ENCODE measurements around the gene PIP5KL1. TPM values are rescaled to one million over a fixed set of nuclear protein-coding genes. Genes with fewer than 3 reads are reported as not detected.

The PIP5KL1 gene
- total RNA-seq, 1 donor from 2014 or later = 3.4 TPM

GRCh38 chr9:127967151-127967809 is 36.7 kb upstream of the PIP5KL1 start:
- TF ChIP-seq CTCF (IDR thresholded peaks at IDR 0.05; ENCODE audit: unreplicated experiment) = no peak
- Mint-ChIP-seq H3K9me3 (ENCODE audit: low read depth) (no peaks in the 10 kb centered on the region), H3K4me1 (ENCODE audit: low read depth) (peaks cover 25% of the 10 kb centered on the region), H3K27me3 (no peaks in the 10 kb centered on the region), H3K36me3 (ENCODE audit: insufficient read depth) (no peaks in the 10 kb centered on the region), H3K27ac (no peak overlapping the region), H3K4me3 (ENCODE audit: low read depth) (no peak overlapping the region)
- DNase-seq (ENCODE audit: low spot score, unreplicated experiment) = no peak

- Mint-ChIP-seq H3K27me3 (no peaks in the 10 kb centered on the region), H3K4me1 (ENCODE audit: low read depth) (peaks cover 18% of the 10 kb centered on the region), H3K27ac (no peak overlapping the region), H3K9me3 (ENCODE audit: low read depth) (no peaks in the 10 kb centered on the region), H3K4me3 (ENCODE audit: low read depth) (no peak overlapping the region), H3K36me3 (ENCODE audit: insufficient read depth) (no peaks in the 10 kb centered on the region)
- no peak for DNase-seq (ENCODE audit: low spot score, unreplicated experiment)
- no peak for TF ChIP-seq CTCF (IDR thresholded peaks at IDR 0.05; ENCODE audit: unreplicated experiment)
Measured at GRCh38 chr9:127966416-127967150, 36.0 kb upstream of the PIP5KL1 start.

- Mint-ChIP-seq H3K27ac (no peak overlapping the region), H3K4me1 (ENCODE audit: low read depth) (peaks cover 17% of the 10 kb centered on the region), H3K27me3 (no peaks in the 10 kb centered on the region), H3K4me3 (ENCODE audit: low read depth) (no peak overlapping the region), H3K9me3 (ENCODE audit: low read depth) (no peaks in the 10 kb centered on the region), H3K36me3 (ENCODE audit: insufficient read depth) (no peaks in the 10 kb centered on the region)
- TF ChIP-seq CTCF (IDR thresholded peaks at IDR 0.05; ENCODE audit: unreplicated experiment) = no peak
- DNase-seq (ENCODE audit: low spot score, unreplicated experiment) = no peak
Measured at GRCh38 chr9:127965953-127966352, 35.4 kb upstream of the PIP5KL1 start.

- peak overlapping the region; percentile 84 for H3K27ac Mint-ChIP-seq
- H3K9me3 Mint-ChIP-seq (ENCODE audit: low read depth) = no peaks in the 10 kb centered on the region
- H3K4me1 Mint-ChIP-seq (ENCODE audit: low read depth) = peaks cover 17% of the 10 kb centered on the region
- no peak for TF ChIP-seq CTCF (IDR thresholded peaks at IDR 0.05; ENCODE audit: unreplicated experiment)
- H3K27me3 Mint-ChIP-seq = no peaks in the 10 kb centered on the region
- H3K36me3 Mint-ChIP-seq (ENCODE audit: insufficient read depth) = peaks cover 2% of the 10 kb centered on the region
- no peak overlapping the region for H3K4me3 Mint-ChIP-seq (ENCODE audit: low read depth)
- no peak for DNase-seq (ENCODE audit: low spot score, unreplicated experiment)
Measured at GRCh38 chr9:127963359-127964064, 32.9 kb upstream of the PIP5KL1 start.

- Mint-ChIP-seq H3K36me3 (ENCODE audit: insufficient read depth) (peaks cover 3% of the 10 kb centered on the region), H3K27me3 (no peaks in the 10 kb centered on the region), H3K27ac (peak overlapping the region; percentile 84), H3K9me3 (ENCODE audit: low read depth) (peaks cover under 1% of the 10 kb centered on the region), H3K4me1 (ENCODE audit: low read depth) (peaks cover 17% of the 10 kb centered on the region), H3K4me3 (ENCODE audit: low read depth) (no peak overlapping the region)
- no peak for TF ChIP-seq CTCF (IDR thresholded peaks at IDR 0.05; ENCODE audit: unreplicated experiment)
- no peak for DNase-seq (ENCODE audit: low spot score, unreplicated experiment)
Measured at GRCh38 chr9:127963041-127963358, 32.4 kb upstream of the PIP5KL1 start.
